ENCODE results near the gene TRAPPC14. TPM values are rescaled to one million over a fixed set of nuclear protein-coding genes. Genes with fewer than 3 reads are reported as not detected.

Gene TRAPPC14
- total and polyA plus RNA-seq, 9 of the 15 experiments (the other 6 are each of a cell fraction or from before 2014, with no cell fraction given), result 0.42 to 45.9 (median 18.2) TPM

DNA sequence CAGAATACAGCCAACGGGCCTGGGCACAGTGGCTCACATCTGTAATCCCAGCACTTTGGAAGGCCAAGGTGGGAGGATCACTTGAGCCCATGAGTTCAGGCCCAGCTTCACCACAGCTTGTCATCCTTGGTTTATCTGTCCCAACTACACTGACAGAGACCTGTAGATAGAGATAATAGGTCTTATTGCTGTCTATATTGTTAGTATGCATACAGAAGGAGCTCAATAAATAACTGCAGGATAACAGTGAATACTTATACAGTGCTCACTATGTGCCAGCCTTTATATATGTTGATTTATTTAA lies 37.8 kb downstream of the TRAPPC14 start:
- ChIA-PET POLR2A (interaction anchor here (1.0 to 1.7 kb wide), 4 partner anchors 11 to 99 kb away, joined by 3 to 15 read pairs (median 3); partner anchors contain the start of genes AP4M1 and MCM7), CTCF (ENCODE audit: low intra/inter-chr PET ratio) (no interaction called here)
- intact Hi-C loops (cut with micrococcal nuclease), result no loop called here
- no peak for ATAC-seq
- Histone ChIP-seq H3K9me3 (replicated peaks; ENCODE audit: control insufficient read depth, insufficient read depth, low read depth, low read length) (no peaks in the 10 kb centered on the region), H3K27me3 (ENCODE audit: control insufficient read depth in 2 of 2, insufficient read depth in 2 of 2, low read length in 2 of 2) (no peaks in the 10 kb centered on the region), H3K4me3 (peak overlapping the region; percentile 72), H4K20me1 (replicated peaks; ENCODE audit: control insufficient read depth, insufficient read depth, low read length) (0 out of 2 replicates have a peak, but pooled peaks cover 4% of the 10 kb centered on the region), H3K79me2 (ENCODE audit: control insufficient read depth, insufficient read depth, low read length) (peaks cover 27% of the 10 kb centered on the region), H3K4me1 (replicated peaks in 1 of 2; ENCODE audit: control insufficient read depth in 2 of 2, insufficient read depth in 2 of 2, low read length in 2 of 2) (peaks cover 35 to 52% of the 10 kb centered on the region in 2 experiments), H3K9ac (ENCODE audit: insufficient read depth in 1 of 2, low read depth in 2 of 2, low read length in 2 of 2) (peak overlapping the region; percentile 86 to 88; a peak in 3 of 4 replicates), H3K27ac (ENCODE audit: extremely low read depth, low read depth, low read length) (peak overlapping the region; percentile 88), H3K4me2 (ENCODE audit: insufficient read depth, low read length) (peak overlapping the region; percentile 99), H3K36me3 (ENCODE audit: control insufficient read depth, insufficient read depth, low read length) (no peaks in the 10 kb centered on the region; the same call in 2 of the 3 replicates), H2AFZ (ENCODE audit: low read depth, low read length) (peak overlapping the region; percentile 95), H3K9me1 (ENCODE audit: control insufficient read depth, insufficient read depth, low read length) (no peaks in the 10 kb centered on the region)
- in situ Hi-C loops (cut with MboI), result no loop called here
- 8% methylated on average over 1 of the region's 1 CpG for WGBS (ENCODE audit: insufficient coverage, low coverage, missing lambda C conversion rate)
- no peak for FAIRE-seq
- peak in 2 of 4 experiments; percentile 5 to 50 for DNase-seq (ENCODE audit: extremely low read depth in 1 of 4, low spot score in 3 of 4)
- no TSS peak for BruUV-seq (replicated peaks)
- TF ChIP-seq, protein P1, sequence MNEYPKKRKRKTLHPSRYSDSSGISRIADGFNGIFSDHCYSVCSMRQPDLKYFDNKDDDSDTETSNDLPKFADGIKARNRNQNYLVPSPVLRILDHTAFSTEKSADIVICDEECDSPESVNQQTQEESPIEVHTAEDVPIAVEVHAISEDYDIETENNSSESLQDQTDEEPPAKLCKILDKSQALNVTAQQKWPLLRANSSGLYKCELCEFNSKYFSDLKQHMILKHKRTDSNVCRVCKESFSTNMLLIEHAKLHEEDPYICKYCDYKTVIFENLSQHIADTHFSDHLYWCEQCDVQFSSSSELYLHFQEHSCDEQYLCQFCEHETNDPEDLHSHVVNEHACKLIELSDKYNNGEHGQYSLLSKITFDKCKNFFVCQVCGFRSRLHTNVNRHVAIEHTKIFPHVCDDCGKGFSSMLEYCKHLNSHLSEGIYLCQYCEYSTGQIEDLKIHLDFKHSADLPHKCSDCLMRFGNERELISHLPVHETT (CRISPR knock-in tag; conservative IDR thresholded peaks at IDR 0.05 in 1 of 2, IDR thresholded peaks at IDR 0.05 in 1 of 2), result peak in 1 of 2 experiments; percentile 34; a peak in 1 of 4 replicates
- TF ChIP-seq, protein P2, sequence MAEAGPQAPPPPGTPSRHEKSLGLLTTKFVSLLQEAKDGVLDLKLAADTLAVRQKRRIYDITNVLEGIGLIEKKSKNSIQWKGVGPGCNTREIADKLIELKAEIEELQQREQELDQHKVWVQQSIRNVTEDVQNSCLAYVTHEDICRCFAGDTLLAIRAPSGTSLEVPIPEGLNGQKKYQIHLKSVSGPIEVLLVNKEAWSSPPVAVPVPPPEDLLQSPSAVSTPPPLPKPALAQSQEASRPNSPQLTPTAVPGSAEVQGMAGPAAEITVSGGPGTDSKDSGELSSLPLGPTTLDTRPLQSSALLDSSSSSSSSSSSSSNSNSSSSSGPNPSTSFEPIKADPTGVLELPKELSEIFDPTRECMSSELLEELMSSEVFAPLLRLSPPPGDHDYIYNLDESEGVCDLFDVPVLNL (CRISPR knock-in tag; IDR thresholded peaks at IDR 0.05; ENCODE audit: low read depth), result no peak
- no peak for TF ChIP-seq HMG20B (CRISPR knock-in tag; IDR thresholded peaks at IDR 0.05)
- TF ChIP-seq KLF13 (tag; IDR thresholded peaks at IDR 0.05; ENCODE audit: borderline replicate concordance, low read depth), result no peak
- no peak for TF ChIP-seq ZBTB7A (IDR thresholded peaks at IDR 0.05; ENCODE audit: borderline replicate concordance, control insufficient read depth, low read depth, low read length)
- no peak for TF ChIP-seq ZNF263 (CRISPR knock-in tag; IDR thresholded peaks at IDR 0.05; ENCODE audit: borderline replicate concordance)
- no peak for TF ChIP-seq ESRRB (CRISPR knock-in tag; IDR thresholded peaks at IDR 0.05; ENCODE audit: borderline replicate concordance)
- no peak for TF ChIP-seq HDAC3 (IDR thresholded peaks at IDR 0.05; ENCODE audit: borderline replicate concordance, partially characterized antibody)
- no peak for TF ChIP-seq RBM25 (IDR thresholded peaks at IDR 0.05; ENCODE audit: low read depth, low read length, severe bottlenecking)
- TF ChIP-seq ZNF589 (CRISPR knock-in tag; IDR thresholded peaks at IDR 0.05; ENCODE audit: low read depth), result no peak
- TF ChIP-seq SMAD4 (CRISPR knock-in tag; conservative IDR thresholded peaks at IDR 0.05), result no peak
- TF ChIP-seq MTA1 (IDR thresholded peaks at IDR 0.05; ENCODE audit: borderline replicate concordance), result no peak
- TF ChIP-seq ZNF830 (CRISPR knock-in tag; IDR thresholded peaks at IDR 0.05), result no peak
- TF ChIP-seq TAL1 (IDR thresholded peaks at IDR 0.05), result 0 out of 2 replicates have a peak, but pooled peaks have one; percentile 2
- TF ChIP-seq MEIS2 (IDR thresholded peaks at IDR 0.05; ENCODE audit: partially characterized antibody), result peak; percentile 36
- no peak for TF ChIP-seq SRSF7 (optimal IDR thresholded peaks at IDR 0.05; ENCODE audit: low read depth, low read length)
- no peak for TF ChIP-seq TAF7 (tag; IDR thresholded peaks at IDR 0.05)
- TF ChIP-seq TAF15 (IDR thresholded peaks at IDR 0.05; ENCODE audit: low read depth, low read length), result no peak
- TF ChIP-seq PTTG1 (tag; IDR thresholded peaks at IDR 0.05; ENCODE audit: low read depth), result no peak
- no peak for TF ChIP-seq MTA2 (IDR thresholded peaks at IDR 0.05; ENCODE audit: low read depth)
- TF ChIP-seq, protein P3, sequence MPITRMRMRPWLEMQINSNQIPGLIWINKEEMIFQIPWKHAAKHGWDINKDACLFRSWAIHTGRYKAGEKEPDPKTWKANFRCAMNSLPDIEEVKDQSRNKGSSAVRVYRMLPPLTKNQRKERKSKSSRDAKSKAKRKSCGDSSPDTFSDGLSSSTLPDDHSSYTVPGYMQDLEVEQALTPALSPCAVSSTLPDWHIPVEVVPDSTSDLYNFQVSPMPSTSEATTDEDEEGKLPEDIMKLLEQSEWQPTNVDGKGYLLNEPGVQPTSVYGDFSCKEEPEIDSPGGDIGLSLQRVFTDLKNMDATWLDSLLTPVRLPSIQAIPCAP (CRISPR knock-in tag; IDR thresholded peaks at IDR 0.05; ENCODE audit: borderline replicate concordance), result no peak
